Natural killer cell (primary cell): Measurements from ENCODE around the gene NFX1. TPM values are rescaled to one million over a fixed set of nuclear protein-coding genes. Genes with fewer than 3 reads are reported as not detected.

Source experiments
- ATAC-seq, 3 donors: fragments of 150-1000 bp in 2 of 3; fragments of 200-7000 bp in 1 of 3; cut with Tn5 transposase; 1 replicate in 1 of 3; 2 replicates in 2 of 3; pipeline ENCODE4 v1.10.0; 2021; ENCODE audit warnings: mild to moderate bottlenecking in 2 of 3, moderate library complexity in 2 of 3
- DNase-seq, 2 donors: peaks; one replicate each; pipeline versions ENCODE4 v3.0.0 to v3.0.0-alpha.2; 2013 to 2021; ENCODE audit warnings: mixed read lengths in 1 of 2
- H3K27ac ChIP-seq: one replicate; pipeline ENCODE4 v1.5.1; 2013; ENCODE audit warnings: mild to moderate bottlenecking, low read length
- H3K27me3 ChIP-seq: one replicate; pipeline ENCODE4 v1.6.1; 2013; ENCODE audit warnings: low read length; ENCODE audit not compliant: control insufficient read depth, insufficient read depth
- H3K36me3 ChIP-seq: one replicate; pipeline ENCODE4 v1.6.1; 2013; ENCODE audit warnings: low read length; ENCODE audit not compliant: control insufficient read depth, insufficient read depth
- H3K4me1 ChIP-seq: one replicate; pipeline ENCODE4 v1.6.1; 2013; ENCODE audit warnings: low read length; ENCODE audit not compliant: control insufficient read depth, insufficient read depth
- H3K4me3 ChIP-seq: one replicate; pipeline ENCODE4 v1.5.1; 2013; ENCODE audit warnings: low read length
- H3K9me3 ChIP-seq: one replicate; pipeline ENCODE4 v1.6.1; 2013; ENCODE audit warnings: low read length; ENCODE audit not compliant: control insufficient read depth, insufficient read depth
- H3K27ac Mint-ChIP-seq, 2 donors: one replicate each; pipeline ENCODE4 v1.8.0; 2022; ENCODE audit warnings: mild to moderate bottlenecking in 2 of 2, mixed read lengths in 2 of 2, moderate library complexity in 1 of 2
- H3K27me3 Mint-ChIP-seq, 2 donors: one replicate each; pipeline ENCODE4 v1.8.0; 2022; ENCODE audit warnings: low read depth in 2 of 2, mixed read lengths in 2 of 2
- H3K36me3 Mint-ChIP-seq: one replicate; pipeline ENCODE4 v1.8.0; 2022; ENCODE audit warnings: mixed read lengths
- H3K4me1 Mint-ChIP-seq, 2 donors: one replicate each; pipeline ENCODE4 v1.8.0; 2022; ENCODE audit warnings: mixed read lengths in 2 of 2
- H3K4me3 Mint-ChIP-seq: one replicate; pipeline ENCODE4 v1.8.0; 2022; ENCODE audit warnings: mild to moderate bottlenecking, moderate library complexity, mixed read lengths
- H3K9me3 Mint-ChIP-seq, 2 donors: one replicate each; pipeline ENCODE4 v1.8.0; 2022; ENCODE audit warnings: mixed read lengths in 2 of 2
- CTCF ChIP-seq: fragments of 200-600 bp; IDR thresholded peaks from one replicate; pipeline ENCODE4 v1.8.0; 2022; ENCODE audit warnings: antibody characterized with exemption
- WGBS: methylation state at CpG from one replicate; pipeline ENCODE4 v1.1.7; 2013; ENCODE audit warnings: missing lambda C conversion rate; ENCODE audit not compliant: insufficient coverage; 5-methylcytosine and 5-hydroxymethylcytosine counted together
- intact Hi-C: fragments of 100-400 bp; cut with micrococcal nuclease; formaldehyde crosslinking; loops from one replicate; pipeline ENCODE4 v1.14.2; 2022
- total RNA-seq, 4 donors: library from RNA; stranded (reverse); fragments of 120-200 nt in 1 of 4; gene quantifications; one replicate each; pipeline versions ENCODE4 v1.2.3 to v1.2.4, GENCODE V29; 2013 to 2022

NFX1 gene
- total RNA-seq, 3 donors from 2014 or later (not counting 1 experiment from before 2014, with no cell fraction given) = 33.0 to 38.8 (median 38.5) TPM

GRCh38 chr9:33320230-33320567 lies 29.9 kb downstream of the NFX1 start:
- no peak overlapping the region for H3K27ac ChIP-seq

GRCh38 chr9:33320568-33321261 lies 30.4 kb downstream of the NFX1 start:
- no peak for TF ChIP-seq CTCF
- H3K4me3 Mint-ChIP-seq = no peak overlapping the region
- no peaks in the 10 kb centered on the region for H3K4me1 Mint-ChIP-seq
- H3K27ac Mint-ChIP-seq = peak overlapping the region in 1 of 2 donors; percentile 21
- Histone ChIP-seq H3K9me3 (no peaks in the 10 kb centered on the region), H3K27ac (no peak overlapping the region), H3K36me3 (peaks cover 72% of the 10 kb centered on the region), H3K4me3 (no peak overlapping the region), H3K4me1 (no peaks in the 10 kb centered on the region), H3K27me3 (no peaks in the 10 kb centered on the region)
- H3K36me3 Mint-ChIP-seq = peaks cover 55% of the 10 kb centered on the region
- H3K27me3 Mint-ChIP-seq = no peaks in the 10 kb centered on the region
- no peak for DNase-seq
- no peak for ATAC-seq
- intact Hi-C loops = no loop called here
- H3K9me3 Mint-ChIP-seq = no peaks in the 10 kb centered on the region
- no CpG with 5 or more reads among the region's 2 CpGs for WGBS

More at GRCh38 chr9:33320230-33320567, 29.9 kb downstream of the NFX1 start:
- Histone ChIP-seq H3K9me3 (no peaks in the 10 kb centered on the region), H3K4me3 (no peak overlapping the region), H3K36me3 (peaks cover 75% of the 10 kb centered on the region), H3K27me3 (no peaks in the 10 kb centered on the region), H3K4me1 (no peaks in the 10 kb centered on the region)
- no peak for DNase-seq
- ATAC-seq = no peak
- TF ChIP-seq CTCF = no peak
- Mint-ChIP-seq H3K36me3 (peaks cover 55% of the 10 kb centered on the region), H3K4me3 (no peak overlapping the region), H3K4me1 (no peaks in the 10 kb centered on the region), H3K9me3 (no peaks in the 10 kb centered on the region), H3K27me3 (no peaks in the 10 kb centered on the region), H3K27ac (no peak overlapping the region)
- intact Hi-C loops = no loop called here
- WGBS = 100% methylated on average over 1 of the region's 1 CpG

- H3K27me3 Mint-ChIP-seq = no peaks in the 10 kb centered on the region
- H3K9me3 Mint-ChIP-seq = no peaks in the 10 kb centered on the region
- Histone ChIP-seq H3K4me1 (no peaks in the 10 kb centered on the region), H3K27me3 (no peaks in the 10 kb centered on the region), H3K9me3 (no peaks in the 10 kb centered on the region), H3K27ac (no peak overlapping the region), H3K4me3 (no peak overlapping the region), H3K36me3 (peaks cover 58% of the 10 kb centered on the region)
- TF ChIP-seq CTCF = no peak
- H3K36me3 Mint-ChIP-seq = peaks cover 36% of the 10 kb centered on the region
- DNase-seq (no peak), ATAC-seq (no peak)
- intact Hi-C loops = no loop called here
- no peaks in the 10 kb centered on the region for H3K4me1 Mint-ChIP-seq
- no peak overlapping the region for H3K4me3 Mint-ChIP-seq
- H3K27ac Mint-ChIP-seq = peak overlapping the region in 1 of 2 donors; percentile 44
- WGBS = 94% methylated on average over 4 of the region's 4 CpGs
Measured at GRCh38 chr9:33329117-33329563, 38.8 kb downstream of the NFX1 start.

- no peaks in the 10 kb centered on the region for H3K4me1 ChIP-seq
- no peaks in the 10 kb centered on the region for H3K9me3 ChIP-seq
- no peak overlapping the region for H3K27ac ChIP-seq
- no peak overlapping the region for H3K4me3 ChIP-seq
- Mint-ChIP-seq H3K4me3 (no peak overlapping the region), H3K9me3 (no peaks in the 10 kb centered on the region), H3K4me1 (no peaks in the 10 kb centered on the region), H3K36me3 (peaks cover 28% of the 10 kb centered on the region), H3K27me3 (no peaks in the 10 kb centered on the region), H3K27ac (no peak overlapping the region)
- no peak for TF ChIP-seq CTCF
- DNase-seq (no peak), ATAC-seq (no peak)
- H3K36me3 ChIP-seq = peaks cover 55% of the 10 kb centered on the region
- intact Hi-C loops = no loop called here
- no peaks in the 10 kb centered on the region for H3K27me3 ChIP-seq
- WGBS = 97% methylated on average over 5 of the region's 5 CpGs
Measured at GRCh38 chr9:33329979-33330378, 39.7 kb downstream of the NFX1 start.
